NCI-H446 treated with DMSO at 0.1 percent for 48 hours (cell line): ENCODE data around the gene VWA5B1.
"Not testable (repeated sequence)": the region's sequence is repeated elsewhere in the genome, so short reads cannot be mapped to it uniquely, and the experiment has no call there.

Experiments
- DNase-seq: peaks from one replicate; lab custom pipeline; 2025; lab: John Stamatoyannopoulos, UW

VWA5B1 gene

GRCh38 chr1:20279509-20279908 lies 11.2 kb upstream of the VWA5B1 start:
- no peak for DNase-seq

- no peak for DNase-seq
Measured at GRCh38 chr1:20280341-20280740, 10.3 kb upstream of the VWA5B1 start.

GRCh38 chr1:20280906-20281305 lies 9.8 kb upstream of the VWA5B1 start:
- no peak for DNase-seq

DNA sequence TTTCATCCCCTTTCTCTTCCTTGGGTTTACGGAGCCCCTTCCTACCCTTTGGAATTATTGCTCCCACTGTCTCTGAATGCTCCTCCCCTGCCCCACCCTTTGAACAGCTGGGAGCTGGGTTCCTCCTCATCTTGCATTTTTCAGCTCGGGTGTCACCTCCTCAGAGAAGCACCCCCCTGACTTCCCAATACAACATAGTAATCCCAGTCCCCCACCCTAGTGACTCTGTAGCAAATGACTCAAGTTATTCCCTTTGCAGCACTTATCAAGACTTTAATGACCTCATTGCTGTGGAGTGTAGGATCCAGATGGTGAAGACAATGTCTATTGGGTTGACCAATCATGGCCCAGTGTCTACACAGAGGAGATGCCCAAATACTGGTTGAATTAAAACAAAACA lies 8.9 kb upstream of the VWA5B1 start:
- no peak for DNase-seq

DNA sequence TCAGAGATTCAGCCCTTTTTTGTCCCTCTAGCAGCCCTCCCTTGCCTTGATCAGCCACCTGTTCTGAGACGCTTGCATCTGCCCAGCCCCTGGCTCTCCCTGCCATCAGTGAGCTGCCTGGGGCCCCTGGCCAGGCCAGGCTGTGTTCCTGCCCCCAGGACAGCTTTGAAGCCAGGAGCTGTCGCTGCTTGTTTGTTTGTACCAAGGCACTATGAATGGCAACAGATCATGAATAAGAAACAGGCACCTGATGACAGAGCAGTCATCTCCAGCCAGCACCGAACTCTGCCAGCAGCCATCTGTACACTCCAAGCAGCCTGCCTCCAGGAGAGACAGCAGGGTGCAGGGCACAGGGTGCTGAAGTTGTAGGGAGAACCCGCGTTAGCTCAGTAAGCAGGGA lies 8.1 kb upstream of the VWA5B1 start:
- no peak for DNase-seq

DNA sequence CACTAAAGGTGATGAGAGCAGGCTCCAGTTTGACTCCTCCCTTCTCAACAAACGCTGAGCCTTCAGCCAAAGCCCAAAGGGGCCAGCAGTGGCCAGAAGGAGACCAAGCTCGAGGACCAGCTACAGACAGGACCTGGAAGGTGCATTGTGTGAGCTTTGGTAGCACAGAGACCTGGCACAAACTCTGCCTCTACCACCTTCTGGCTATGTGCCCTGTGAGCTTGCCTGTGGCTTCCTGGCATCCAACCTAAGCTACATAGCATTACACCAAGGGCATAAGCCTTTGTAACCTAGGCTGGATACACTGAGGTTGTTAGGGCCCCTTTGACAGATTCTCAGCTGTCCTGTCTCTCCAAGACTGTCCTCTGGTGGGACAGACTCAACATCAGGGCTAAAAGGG lies 6.6 kb upstream of the VWA5B1 start:
- DNase-seq: no peak

- no peak for DNase-seq
Measured at GRCh38 chr1:20284625-20285024, 6.0 kb upstream of the VWA5B1 start.

DNA sequence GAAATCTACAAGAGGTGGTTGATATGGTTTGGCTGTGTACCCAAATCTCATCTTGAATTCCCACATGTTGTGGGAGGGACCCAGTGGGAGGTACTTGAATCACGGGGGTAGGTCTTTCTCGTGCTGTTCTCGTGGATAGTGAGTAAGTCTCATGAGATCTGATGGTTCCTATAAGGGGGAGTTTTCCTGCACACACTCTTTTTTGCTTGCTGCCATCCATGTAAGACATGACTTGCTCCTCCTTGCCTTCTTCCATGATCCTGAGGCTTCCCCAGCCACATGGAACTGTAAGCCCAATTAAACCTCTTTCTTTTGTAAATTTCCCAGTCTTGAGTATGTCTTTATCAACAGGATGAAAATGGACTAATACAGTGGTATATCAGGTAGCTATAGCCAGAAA lies 5.2 kb upstream of the VWA5B1 start:
- no peak for DNase-seq

GRCh38 chr1:20287696-20288095 lies 3.0 kb upstream of the VWA5B1 start:
- DNase-seq: not testable (repeated sequence)

DNA sequence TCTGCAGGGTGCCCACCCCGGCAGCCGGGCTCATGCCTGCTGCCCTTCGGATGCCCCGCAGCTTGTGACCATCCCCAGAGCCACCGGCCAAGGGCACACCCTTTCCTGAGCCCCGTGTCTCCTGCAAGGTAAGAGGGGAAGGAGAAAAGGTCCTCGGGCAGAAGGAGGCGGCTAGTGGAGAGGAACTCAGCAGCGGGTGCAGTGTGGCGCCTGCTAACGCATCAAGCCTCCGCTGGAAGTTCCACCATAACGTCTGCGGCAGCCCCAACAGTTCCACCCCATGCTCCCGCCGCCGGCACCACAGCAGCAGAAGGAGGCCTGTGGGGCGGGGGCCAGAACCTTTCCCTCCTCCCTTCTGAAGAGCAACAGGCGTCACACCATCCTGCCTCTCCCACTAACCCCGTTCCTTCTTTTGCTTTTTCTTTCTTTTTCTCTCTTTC lies 990 bp downstream of the VWA5B1 start:
- DNase-seq: no peak

- no peak for DNase-seq
Measured at GRCh38 chr1:20298626-20299025, 8.0 kb downstream of the VWA5B1 start.

- DNase-seq: no peak
Measured at GRCh38 chr1:20301463-20302107, 10.9 kb downstream of the VWA5B1 start.

- DNase-seq: no peak
Measured at GRCh38 chr1:20302108-20302471, 11.4 kb downstream of the VWA5B1 start.

GRCh38 chr1:20307026-20307425 lies 16.4 kb downstream of the VWA5B1 start:
- DNase-seq: no peak

- no peak for DNase-seq
Measured at GRCh38 chr1:20308569-20308968, 17.9 kb downstream of the VWA5B1 start.

DNA sequence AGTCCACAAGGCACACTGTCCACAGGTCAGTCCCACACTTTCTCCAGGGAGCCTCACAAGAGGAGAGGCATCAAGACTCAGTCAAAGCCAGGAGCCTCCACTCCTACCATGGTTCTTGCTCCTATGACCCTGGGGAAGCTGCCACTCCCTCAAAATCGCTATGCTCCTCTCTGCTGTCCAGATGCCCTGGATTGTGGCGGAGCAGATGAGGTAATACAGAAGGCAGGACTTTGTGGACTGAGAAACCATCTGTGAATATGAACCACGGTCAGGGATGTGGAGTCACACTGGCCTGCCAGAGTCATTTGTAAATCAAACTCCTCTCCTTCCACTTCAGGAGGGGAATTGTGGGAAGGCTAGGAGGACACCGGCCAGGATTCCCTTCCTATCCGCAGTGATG lies 20.6 kb downstream of the VWA5B1 start:
- DNase-seq: no peak

DNA sequence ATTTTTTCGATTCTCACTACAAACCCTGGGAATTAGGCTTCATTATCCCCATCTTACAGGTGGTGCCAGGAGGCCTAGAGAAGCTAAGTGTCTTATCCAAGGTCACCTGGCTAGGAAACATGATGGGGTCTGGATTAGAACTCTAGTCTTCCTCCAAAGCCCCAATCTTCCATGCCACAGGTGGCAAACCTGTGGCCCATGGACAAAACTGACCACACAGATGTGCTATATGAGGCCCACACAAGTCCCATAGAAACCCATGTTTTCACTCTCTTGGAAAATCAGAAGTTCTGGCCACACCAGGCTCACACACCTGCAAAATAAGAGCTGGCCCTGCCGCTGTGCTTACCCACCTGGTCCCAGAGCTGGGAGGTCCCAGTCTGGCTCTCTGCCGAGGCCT lies 21.6 kb downstream of the VWA5B1 start:
- no peak for DNase-seq

GRCh38 chr1:20312818-20313217 lies 22.1 kb downstream of the VWA5B1 start:
- no peak for DNase-seq

DNA sequence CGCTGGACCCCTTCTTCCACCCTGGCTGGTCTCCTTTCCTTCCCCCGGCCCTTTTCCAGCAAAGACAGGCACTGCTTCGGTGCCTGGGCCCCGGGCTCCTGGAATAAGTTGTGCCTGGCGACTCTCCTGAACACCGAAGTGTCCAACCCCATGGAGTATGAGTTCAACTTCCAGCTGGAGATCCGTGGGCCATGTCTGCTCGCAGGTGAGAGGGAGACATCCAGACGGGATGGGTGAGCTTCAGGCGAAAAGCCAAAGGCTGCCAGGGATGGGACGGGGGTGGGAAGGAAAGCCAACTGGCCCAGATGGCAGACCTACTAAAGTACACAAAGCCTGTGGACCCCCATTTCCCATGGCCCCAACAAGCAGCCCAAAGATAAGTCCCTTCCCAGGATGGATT lies 26.8 kb downstream of the VWA5B1 start:
- DNase-seq: no peak

GRCh38 chr1:20318521-20318920 lies 27.8 kb downstream of the VWA5B1 start:
- DNase-seq: no peak

GRCh38 chr1:20318971-20319370 lies 28.3 kb downstream of the VWA5B1 start:
- DNase-seq: no peak

GRCh38 chr1:20319456-20320220 lies 29.0 kb downstream of the VWA5B1 start:
- DNase-seq: no peak

DNA sequence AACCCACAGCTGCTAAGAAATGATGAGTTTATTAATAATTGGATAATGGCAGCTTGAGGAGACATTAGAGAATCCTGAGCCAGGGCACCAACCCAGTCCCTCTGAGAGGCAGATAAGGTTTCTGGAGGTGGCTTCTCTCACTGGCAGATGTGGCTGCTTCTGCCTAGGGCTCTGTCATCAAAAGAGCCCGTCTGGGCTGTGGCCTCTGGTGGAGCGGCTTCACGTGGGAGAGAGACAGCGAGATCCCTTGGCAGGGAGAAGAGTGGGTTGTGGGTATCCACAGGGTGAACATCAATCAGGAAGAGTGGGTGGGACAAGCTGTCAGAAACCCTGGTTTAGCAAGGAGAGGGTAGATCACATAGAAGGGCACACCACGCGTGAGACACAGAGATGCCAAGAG lies 30.0 kb downstream of the VWA5B1 start:
- no peak for DNase-seq

- DNase-seq: no peak
Measured at GRCh38 chr1:20321573-20321972, 30.9 kb downstream of the VWA5B1 start.
